Cardiac muscle cell (in vitro differentiated cells and primary cell): ENCODE results near the gene BPI. TPM values are rescaled to one million over a fixed set of nuclear protein-coding genes. Genes with fewer than 3 reads are reported as not detected.

Source experiments
- DNase-seq, 2 donors: peaks; one replicate each; pipeline versions ENCODE4 v3.0.0 to v3.0.0-alpha.2; 2010 to 2017; ENCODE audit warnings: low read depth in 1 of 2, low spot score in 1 of 2
- H3K27ac ChIP-seq: fragments of 200-600 bp; sonication (generic); 2 replicates; pipeline ENCODE4 v1.5.1; 2016
- H3K27me3 ChIP-seq: fragments of 200-600 bp; sonication (generic); 2 replicates; pipeline ENCODE4 v1.6.0; 2016; ENCODE audit warnings: control low read depth
- H3K36me3 ChIP-seq: fragments of 200-600 bp; sonication (generic); 2 replicates; pipeline ENCODE4 v1.5.1; 2016; ENCODE audit warnings: control low read depth
- H3K4me1 ChIP-seq: fragments of 200-600 bp; sonication (generic); 2 replicates; pipeline ENCODE4 v1.8.1; 2017; ENCODE audit warnings: low read depth, mild to moderate bottlenecking, mixed run types
- H3K4me3 ChIP-seq: fragments of 200-600 bp; sonication (generic); 2 replicates; pipeline ENCODE4 v1.5.1; 2016; ENCODE audit warnings: mild to moderate bottlenecking
- H3K9me3 ChIP-seq: fragments of 200-600 bp; sonication (generic); 2 replicates; pipeline ENCODE4 v1.5.1; 2017; ENCODE audit warnings: low read depth, mild to moderate bottlenecking, control low read depth
- CTCF ChIP-seq: IDR thresholded peaks from 2 replicates; pipeline ENCODE4 v1.5.1; 2012; ENCODE audit warnings: low read depth, mild to moderate bottlenecking, low read length
- polyA plus RNA-seq: library from polyadenylated mRNA; unstranded; fragments of >200 nt; fragmentation: Nextera tagmentation; extraction: Ambion mirVana; gene quantifications from 2 replicates; pipeline ENCODE4 v1.2.1, GENCODE V29; 2016
- total RNA-seq: library from RNA; depleted of rRNA; stranded (reverse); fragments of >200 nt; gene quantifications from 2 replicates; pipeline ENCODE4 v1.2.3, GENCODE V29; 2016

Gene BPI
- total and polyA plus RNA-seq, 2 experiments from 2014 or later, result not detected

- DNase-seq, result no peak
- H3K4me3 ChIP-seq, result no peak overlapping the region
- no peaks in the 10 kb centered on the region for H3K9me3 ChIP-seq
- H3K4me1 ChIP-seq, result no peaks in the 10 kb centered on the region
- TF ChIP-seq CTCF, result no peak
- H3K36me3 ChIP-seq, result no peaks in the 10 kb centered on the region
- no peak overlapping the region for H3K27ac ChIP-seq
- H3K27me3 ChIP-seq, result no peaks in the 10 kb centered on the region
Measured at GRCh38 chr20:38326309-38326708, 22.4 kb downstream of the BPI start.

- H3K27ac ChIP-seq, result no peak overlapping the region
- no peaks in the 10 kb centered on the region for H3K9me3 ChIP-seq
- H3K4me3 ChIP-seq, result no peak overlapping the region
- no peak for TF ChIP-seq CTCF
- H3K4me1 ChIP-seq, result no peaks in the 10 kb centered on the region
- H3K27me3 ChIP-seq, result no peaks in the 10 kb centered on the region
- no peak for DNase-seq
- no peaks in the 10 kb centered on the region for H3K36me3 ChIP-seq
Measured at GRCh38 chr20:38330638-38331037, 26.7 kb downstream of the BPI start.

GRCh38 chr20:38331245-38331644 is 27.3 kb downstream of the BPI start:
- Histone ChIP-seq H3K27ac (no peak overlapping the region), H3K36me3 (no peaks in the 10 kb centered on the region), H3K4me3 (no peak overlapping the region), H3K4me1 (no peaks in the 10 kb centered on the region), H3K27me3 (no peaks in the 10 kb centered on the region), H3K9me3 (no peaks in the 10 kb centered on the region)
- DNase-seq, result no peak
- TF ChIP-seq CTCF, result no peak

- no peak for TF ChIP-seq CTCF
- no peak for DNase-seq
- Histone ChIP-seq H3K27ac (no peak overlapping the region), H3K9me3 (no peaks in the 10 kb centered on the region), H3K4me3 (no peak overlapping the region), H3K36me3 (no peaks in the 10 kb centered on the region), H3K4me1 (no peaks in the 10 kb centered on the region), H3K27me3 (no peaks in the 10 kb centered on the region)
Measured at GRCh38 chr20:38331814-38332213, 27.9 kb downstream of the BPI start.

- H3K9me3 ChIP-seq, result no peaks in the 10 kb centered on the region
- no peak overlapping the region for H3K4me3 ChIP-seq
- peaks cover under 1% of the 10 kb centered on the region for H3K4me1 ChIP-seq
- H3K27me3 ChIP-seq, result no peaks in the 10 kb centered on the region
- no peak for TF ChIP-seq CTCF
- DNase-seq, result no peak
- H3K27ac ChIP-seq, result no peak overlapping the region
- no peaks in the 10 kb centered on the region for H3K36me3 ChIP-seq
Measured at GRCh38 chr20:38334016-38334415, 30.1 kb downstream of the BPI start.

- Histone ChIP-seq H3K27me3 (no peaks in the 10 kb centered on the region), H3K4me3 (no peak overlapping the region), H3K36me3 (no peaks in the 10 kb centered on the region), H3K9me3 (no peaks in the 10 kb centered on the region), H3K27ac (no peak overlapping the region), H3K4me1 (peaks cover 4% of the 10 kb centered on the region)
- DNase-seq, result no peak
- TF ChIP-seq CTCF, result no peak
Measured at GRCh38 chr20:38336726-38337125, 32.8 kb downstream of the BPI start.
